ENCODE data around the gene FBXO11.

Gene FBXO11

GRCh38 chr2:47906157-47907038 lies at the start of gene FBXO11:
FBXO11 (minus strand) TSS chr2:47906498; CDS start chr2:47905720, 778 bp downstream.
- TF ChIP-seq CTCF (IDR thresholded peaks at IDR 0.05), result peak; percentile 33
- H3K4me3 ChIP-seq (ENCODE audit: low read depth in 1 of 2, low read length in 1 of 2), result peak within 1 kb of the TSS; percentile 91 to 92

DNA sequence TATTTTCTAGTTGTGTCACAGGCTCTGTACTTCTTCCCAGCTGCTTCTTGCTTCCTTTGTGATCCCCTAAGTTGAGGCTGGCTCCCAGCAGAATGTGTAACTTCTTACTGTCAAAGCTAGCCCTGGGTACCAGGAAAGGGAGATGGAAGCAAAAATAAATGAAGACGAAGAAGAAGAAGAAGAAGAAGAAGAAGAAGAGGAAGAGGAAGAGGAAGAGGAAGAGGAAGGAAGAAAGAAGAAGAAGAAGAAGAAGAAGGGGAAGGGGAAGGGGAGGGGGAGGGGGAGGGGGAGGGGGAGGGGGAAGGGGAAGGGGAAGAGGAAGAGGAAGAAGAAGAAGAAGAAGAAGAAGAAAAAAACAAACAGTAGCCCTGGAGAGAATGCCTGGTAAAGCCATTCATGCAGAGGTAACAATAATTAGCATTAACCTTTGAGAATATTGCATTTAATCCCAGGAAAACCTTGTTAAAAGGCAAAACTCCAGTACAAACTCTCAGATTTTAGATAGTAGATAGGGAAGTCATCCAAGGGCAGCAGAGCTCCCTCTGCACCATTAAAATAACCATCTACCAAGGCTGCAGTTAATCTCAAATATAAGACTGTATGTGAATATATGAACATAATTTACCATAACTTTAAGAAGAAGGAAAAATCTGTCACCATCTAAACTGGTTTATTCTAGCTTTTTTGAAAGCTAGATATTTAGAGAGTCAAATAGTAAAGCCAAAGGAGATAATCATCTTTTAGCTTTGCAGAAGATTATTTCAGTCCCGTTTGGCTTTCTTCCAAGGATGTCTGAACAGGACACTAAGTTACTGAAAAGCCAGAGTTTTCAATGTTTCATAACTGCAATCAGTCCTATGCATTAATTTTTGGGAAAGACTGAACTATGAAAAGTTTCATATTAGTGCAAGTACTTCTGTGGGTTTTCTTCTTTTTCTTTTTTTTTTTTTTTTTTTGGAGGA lies 44.3 kb upstream of the FBXO11 start:
- Histone ChIP-seq H3K4me1 (ENCODE audit: control insufficient read depth in 1 of 2, insufficient read depth in 1 of 2, low read depth in 1 of 2, low read length in 1 of 2) (no peaks in the 10 kb centered on the region), H3K27ac (peak overlapping the region; percentile 56), H3K9me3 (no peaks in the 10 kb centered on the region), H3K36me3 (no peaks in the 10 kb centered on the region), H3K27me3 (no peaks in the 10 kb centered on the region), H3K4me3 (ENCODE audit: low read depth in 1 of 2, low read length in 1 of 2) (no peak overlapping the region)
- TF ChIP-seq CTCF (IDR thresholded peaks at IDR 0.05), result no peak

More at GRCh38 chr2:47906157-47907038, at the start of gene FBXO11:
- peaks cover 32 to 40% of the 10 kb centered on the region in 2 experiments for H3K4me1 ChIP-seq (ENCODE audit: control insufficient read depth in 1 of 2, insufficient read depth in 1 of 2, low read depth in 1 of 2, low read length in 1 of 2)
- peak within 1 kb of the TSS; percentile 99 for H3K27ac ChIP-seq
- H3K27me3 ChIP-seq, result no peaks in the 10 kb centered on the region
- H3K9me3 ChIP-seq, result no peaks in the 10 kb centered on the region
- no peaks in the 10 kb centered on the region for H3K36me3 ChIP-seq

- H3K36me3 ChIP-seq, result no peaks in the 10 kb centered on the region
- no peaks in the 10 kb centered on the region for H3K9me3 ChIP-seq
- no peak overlapping the region for H3K4me3 ChIP-seq (ENCODE audit: low read depth in 1 of 2, low read length in 1 of 2)
- no peak overlapping the region for H3K27ac ChIP-seq
- H3K27me3 ChIP-seq, result peaks cover 4% of the 10 kb centered on the region
- TF ChIP-seq CTCF (IDR thresholded peaks at IDR 0.05), result no peak
- no peaks in the 10 kb centered on the region for H3K4me1 ChIP-seq (ENCODE audit: control insufficient read depth in 1 of 2, insufficient read depth in 1 of 2, low read depth in 1 of 2, low read length in 1 of 2)
These were observed 40.3 kb upstream of the FBXO11 start for GRCh38 chr2:47946593-47946992.

GRCh38 chr2:47945046-47945781 lies 38.9 kb upstream of the FBXO11 start:
- H3K27me3 ChIP-seq, result peaks cover 4% of the 10 kb centered on the region
- H3K27ac ChIP-seq, result no peak overlapping the region
- no peak overlapping the region for H3K4me3 ChIP-seq (ENCODE audit: low read depth in 1 of 2, low read length in 1 of 2)
- no peaks in the 10 kb centered on the region for H3K36me3 ChIP-seq
- no peaks in the 10 kb centered on the region for H3K4me1 ChIP-seq (ENCODE audit: control insufficient read depth in 1 of 2, insufficient read depth in 1 of 2, low read depth in 1 of 2, low read length in 1 of 2)
- TF ChIP-seq CTCF (IDR thresholded peaks at IDR 0.05), result no peak
- no peaks in the 10 kb centered on the region for H3K9me3 ChIP-seq

- Histone ChIP-seq H3K27me3 (peaks cover 4% of the 10 kb centered on the region), H3K36me3 (no peaks in the 10 kb centered on the region)
- no peak for TF ChIP-seq CTCF (IDR thresholded peaks at IDR 0.05)
These were observed 35.6 kb upstream of the FBXO11 start for GRCh38 chr2:47941936-47942335.

More at GRCh38 chr2:47941936-47942335, 35.6 kb upstream of the FBXO11 start:
- H3K4me3 ChIP-seq (ENCODE audit: low read depth in 1 of 2, low read length in 1 of 2), result no peak overlapping the region
- no peaks in the 10 kb centered on the region for H3K9me3 ChIP-seq
- H3K27ac ChIP-seq, result no peak overlapping the region
- H3K4me1 ChIP-seq (ENCODE audit: control insufficient read depth in 1 of 2, insufficient read depth in 1 of 2, low read depth in 1 of 2, low read length in 1 of 2), result no peaks in the 10 kb centered on the region

Measured in neutrophil (primary cell).